Activated naive CD4-positive, alpha-beta T cell treated with anti-CD3 and anti-CD28 coated beads, Interleukin-2, amount 50 U/mL, for 72 hours (primary cell): ENCODE results near the gene NIPA2. TPM values are rescaled to one million over a fixed set of nuclear protein-coding genes. Genes with fewer than 3 reads are reported as not detected.

ENCODE experiments used
- ATAC-seq, 2 donors: fragments of 150-1000 bp; cut with Tn5 transposase; 2 replicates each; pipeline ENCODE4 v1.10.0; 2021; ENCODE audit warnings: mild to moderate bottlenecking in 2 of 2, moderate library complexity in 2 of 2
- DNase-seq, 2 donors: peaks; one replicate each; pipeline ENCODE4 v3.0.0; 2021 to 2022; ENCODE audit warnings: low spot score in 2 of 2
- H3K27ac Mint-ChIP-seq, 2 donors: one replicate each; pipeline ENCODE4 v1.8.0; 2022; ENCODE audit warnings: mild to moderate bottlenecking in 2 of 2, mixed read lengths in 2 of 2
- H3K36me3 Mint-ChIP-seq, 2 donors: one replicate each; pipeline ENCODE4 v1.8.0; 2022; ENCODE audit warnings: mixed read lengths in 2 of 2
- H3K9me3 Mint-ChIP-seq, 2 donors: one replicate each; pipeline ENCODE4 v1.8.0; 2022; ENCODE audit warnings: mixed read lengths in 2 of 2
- total RNA-seq, 2 donors: library from RNA; stranded (reverse); gene quantifications; one replicate each; pipeline ENCODE4 v1.2.3, GENCODE V29; 2022

Gene NIPA2
- total RNA-seq, 2 donors from 2014 or later, result 48.6 to 54.6 TPM

DNA sequence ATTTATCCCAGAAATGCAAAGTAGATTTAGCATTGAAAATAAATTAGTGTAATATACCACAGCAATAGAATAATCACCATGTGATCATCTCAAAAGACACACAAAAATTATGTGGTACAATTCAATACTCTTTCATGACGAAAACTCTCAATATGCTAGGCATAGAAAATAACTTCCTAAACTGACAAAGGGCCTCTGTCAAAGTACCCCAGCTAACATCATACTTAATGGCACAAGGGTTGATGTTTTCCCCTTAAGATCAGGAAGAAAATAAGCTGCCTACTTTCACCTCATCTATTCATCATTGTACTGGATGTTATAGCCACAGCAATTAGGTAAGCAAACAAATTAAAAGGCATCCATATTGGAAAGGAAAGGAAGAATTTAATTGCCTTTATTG is 22.7 kb upstream of the NIPA2 start:
- no peak overlapping the region for H3K27ac Mint-ChIP-seq
- no peak for DNase-seq
- no peaks in the 10 kb centered on the region for H3K9me3 Mint-ChIP-seq
- peaks cover 0 to 5% of the 10 kb centered on the region in 2 donors for H3K36me3 Mint-ChIP-seq
- ATAC-seq, result no peak

DNA sequence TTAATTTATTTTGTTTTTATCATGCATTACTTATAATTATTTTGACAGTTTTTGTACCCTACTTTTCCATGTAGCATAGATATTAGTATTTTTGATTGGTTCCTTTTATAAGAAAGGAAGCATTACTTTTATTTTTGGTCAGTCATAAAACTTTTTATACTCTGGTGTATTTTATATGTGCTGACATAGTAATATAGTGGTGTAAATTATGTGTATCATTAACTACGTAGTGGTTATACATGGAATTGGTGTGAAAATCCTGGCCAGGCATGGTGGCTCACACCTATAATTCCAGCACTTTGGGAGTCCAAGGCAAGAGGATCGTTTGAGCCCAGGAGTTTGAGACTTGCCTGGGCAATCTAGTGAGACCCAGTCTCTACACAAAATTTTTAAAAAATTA is 18.8 kb upstream of the NIPA2 start:
- H3K27ac Mint-ChIP-seq, result no peak overlapping the region
- no peaks in the 10 kb centered on the region for H3K9me3 Mint-ChIP-seq
- DNase-seq (no peak), ATAC-seq (no peak)
- peaks cover 0 to 6% of the 10 kb centered on the region in 2 donors for H3K36me3 Mint-ChIP-seq

DNA sequence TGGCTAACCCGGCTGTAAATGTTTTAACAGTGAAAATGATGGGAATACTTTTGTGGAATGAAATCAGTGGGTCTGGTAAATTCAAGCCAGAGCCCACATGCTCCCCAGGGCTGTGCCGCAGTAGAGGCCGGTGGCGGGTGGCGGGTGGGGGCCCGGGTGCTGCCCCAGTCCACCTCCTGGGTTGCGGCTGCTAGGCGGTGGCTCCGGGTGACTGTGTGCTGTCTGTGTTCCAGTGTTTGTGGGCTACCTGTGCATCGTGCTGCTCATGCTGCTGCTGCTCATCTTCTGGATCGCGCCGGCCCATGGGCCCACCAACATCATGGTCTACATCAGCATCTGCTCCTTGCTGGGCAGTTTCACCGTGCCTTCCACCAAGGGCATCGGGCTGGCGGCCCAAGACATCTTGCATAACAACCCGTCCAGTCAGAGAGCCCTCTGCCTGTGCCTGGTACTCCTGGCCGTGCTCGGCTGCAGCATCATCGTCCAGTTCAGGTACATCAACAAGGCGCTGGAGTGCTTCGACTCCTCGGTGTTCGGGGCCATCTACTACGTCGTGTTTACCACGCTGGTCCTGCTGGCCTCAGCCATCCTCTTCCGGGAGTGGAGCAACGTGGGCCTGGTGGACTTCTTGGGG is 14.9 kb upstream of the NIPA2 start:
- Mint-ChIP-seq H3K36me3 (peaks cover 0 to 6% of the 10 kb centered on the region in 2 donors), H3K9me3 (no peaks in the 10 kb centered on the region), H3K27ac (no peak overlapping the region)
- DNase-seq (no peak), ATAC-seq (no peak)

DNA sequence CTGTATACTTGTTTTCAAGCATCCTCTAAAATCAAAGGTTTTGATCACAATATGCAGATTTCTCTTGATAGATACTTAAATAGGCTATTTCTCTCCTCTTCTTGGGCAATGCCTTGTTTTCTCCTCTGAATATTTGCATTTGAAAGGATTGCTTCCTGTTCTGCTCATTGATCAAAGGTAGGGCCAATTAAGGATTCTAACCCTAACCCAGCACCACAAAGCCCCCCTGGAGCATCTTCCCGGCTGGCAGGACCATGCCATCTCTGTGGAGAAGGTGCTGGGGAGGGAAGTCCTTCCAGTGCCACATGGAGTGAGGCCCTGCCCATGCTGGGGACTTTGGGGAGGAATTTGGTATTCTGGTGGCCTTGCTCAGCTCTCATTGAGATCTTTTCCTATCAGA is 11.3 kb upstream of the NIPA2 start:
- Mint-ChIP-seq H3K9me3 (no peaks in the 10 kb centered on the region), H3K36me3 (peaks cover 0 to 6% of the 10 kb centered on the region in 2 donors), H3K27ac (no peak overlapping the region)
- no peak for ATAC-seq
- DNase-seq, result no peak

DNA sequence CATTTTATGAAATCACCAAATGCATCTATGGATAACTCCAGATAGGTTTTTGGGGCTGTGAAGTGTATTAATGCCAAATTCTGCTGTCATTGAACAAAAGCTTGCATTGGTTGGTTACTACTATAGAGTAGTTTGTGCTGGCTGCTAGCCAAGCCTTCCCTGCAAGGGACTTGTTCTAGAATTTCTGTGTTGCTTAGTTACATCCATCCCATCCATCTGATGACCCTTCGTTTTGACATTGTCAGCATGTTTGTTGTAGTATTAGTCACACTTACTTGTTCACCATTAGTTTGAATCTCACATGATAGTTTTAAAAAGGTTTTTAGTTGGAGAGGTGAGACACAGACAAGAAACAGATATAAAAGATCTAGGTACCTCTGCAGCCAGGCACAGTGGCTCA is 7.0 kb upstream of the NIPA2 start:
- H3K36me3 Mint-ChIP-seq, result no peaks in the 10 kb centered on the region
- DNase-seq (no peak), ATAC-seq (no peak)
- no peak overlapping the region for H3K27ac Mint-ChIP-seq
- H3K9me3 Mint-ChIP-seq, result peaks cover 0 to under 1% of the 10 kb centered on the region in 2 donors

DNA sequence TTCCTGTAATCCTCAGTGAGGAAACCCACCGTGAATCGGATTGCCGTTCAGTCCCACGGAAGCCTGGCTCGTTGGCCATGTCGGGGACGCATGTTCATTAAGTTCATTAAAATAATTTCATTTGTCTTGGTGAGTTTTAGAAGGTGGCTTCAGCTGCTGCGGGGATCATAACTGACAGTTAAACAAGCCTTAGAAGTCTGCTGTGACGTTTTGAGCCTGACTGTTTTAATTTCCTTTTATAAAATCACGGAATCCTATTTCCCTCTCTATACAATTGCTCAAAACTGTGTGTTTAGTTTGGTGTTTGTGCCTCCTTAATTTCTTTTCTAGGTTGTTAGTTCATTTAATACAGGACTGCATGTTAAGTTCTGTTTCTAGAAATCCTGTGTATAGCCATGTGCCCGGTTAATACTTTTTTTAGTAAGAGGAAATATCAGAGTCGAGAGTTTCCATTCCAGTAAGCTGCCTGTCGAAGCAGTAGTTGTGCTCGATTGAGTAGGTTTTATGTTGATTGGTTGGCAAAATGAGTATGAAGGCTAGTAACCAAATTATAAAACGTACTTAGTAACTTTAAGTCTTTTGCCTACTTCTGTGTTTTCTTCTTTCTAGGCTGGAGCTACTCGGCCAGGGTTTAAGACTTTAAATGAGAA is 705 bp downstream of the NIPA2 start:
- Mint-ChIP-seq H3K27ac (peak overlapping the region; percentile 96 to 97), H3K36me3 (peaks cover 6 to 19% of the 10 kb centered on the region in 2 donors), H3K9me3 (peaks cover 0 to 3% of the 10 kb centered on the region in 2 donors)
- ATAC-seq, result no peak
- no peak for DNase-seq

DNA sequence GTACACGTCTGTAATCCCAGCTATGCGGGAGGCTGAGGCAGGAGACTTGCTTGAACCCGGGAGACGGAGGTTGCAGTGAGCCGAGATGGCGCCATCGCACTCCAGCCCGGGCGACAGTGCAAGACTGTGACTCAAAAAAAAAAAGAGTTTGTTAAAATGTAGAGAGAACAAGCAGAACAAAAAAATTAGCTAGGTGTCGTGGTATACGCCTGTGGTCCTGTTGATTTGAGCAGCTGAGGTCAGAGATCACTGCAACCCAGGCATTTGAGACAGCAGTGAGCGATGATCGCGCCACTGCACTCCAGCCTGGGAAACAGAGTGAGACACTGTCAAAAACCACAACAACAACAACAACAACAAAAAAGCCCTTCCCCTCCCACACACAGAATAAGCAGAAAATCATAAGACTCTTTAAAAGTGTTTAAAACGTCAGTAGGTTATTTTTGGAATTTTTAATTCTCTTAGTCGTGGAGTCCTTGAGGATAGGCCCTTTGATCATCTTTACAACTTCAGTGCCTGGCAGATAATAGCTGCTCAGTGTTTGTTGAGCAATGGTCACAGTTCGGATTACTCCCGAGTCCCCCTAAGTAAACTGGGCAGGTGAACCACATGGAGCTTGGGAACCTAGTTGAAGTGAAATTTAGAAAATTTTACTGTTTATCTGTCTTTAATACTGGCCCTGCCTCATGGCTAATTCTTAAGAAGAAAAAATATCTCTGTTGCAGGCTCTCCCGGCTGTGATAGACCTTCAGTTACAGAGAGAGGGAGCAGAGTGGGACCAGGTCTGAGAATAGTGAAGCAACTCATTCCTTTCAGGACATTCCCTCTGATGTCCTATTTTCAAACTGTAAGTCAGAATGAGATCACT is 6.2 kb downstream of the NIPA2 start:
- ATAC-seq, result no peak
- DNase-seq, result no peak
- Mint-ChIP-seq H3K9me3 (no peaks in the 10 kb centered on the region), H3K36me3 (peaks cover 16 to 18% of the 10 kb centered on the region in 2 donors), H3K27ac (peak overlapping the region; percentile 53 to 84)

DNA sequence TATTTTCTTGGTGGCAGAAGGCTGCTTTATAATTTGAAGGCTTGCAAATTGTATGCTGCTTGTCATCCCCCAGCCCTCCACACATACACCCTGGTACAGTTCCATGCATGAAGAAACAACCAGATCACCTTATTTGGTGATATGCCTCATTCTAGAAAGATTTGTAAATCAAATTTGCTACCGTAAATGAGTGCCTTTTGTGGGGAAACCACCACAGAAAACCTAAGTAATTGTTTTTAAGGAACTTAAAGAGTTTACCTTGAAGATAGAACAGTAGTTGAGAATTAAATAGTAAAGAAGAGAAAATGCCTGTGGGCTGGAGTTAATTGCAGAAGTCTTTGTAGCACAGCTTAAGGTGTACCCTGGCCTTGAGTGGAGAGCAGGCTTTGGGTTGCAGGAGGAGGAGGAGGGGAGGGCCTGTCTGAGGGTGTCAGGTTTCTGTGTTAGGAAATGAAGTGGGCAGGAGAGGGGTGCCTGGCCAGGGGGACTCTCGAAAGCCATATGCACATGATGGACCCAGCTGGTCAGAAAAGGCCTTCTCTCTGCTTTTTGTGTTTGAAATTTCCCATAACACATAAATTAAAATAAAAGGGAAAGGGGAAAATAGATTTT is 6.9 kb downstream of the NIPA2 start:
- Mint-ChIP-seq H3K36me3 (peaks cover 11 to 16% of the 10 kb centered on the region in 2 donors), H3K9me3 (no peaks in the 10 kb centered on the region), H3K27ac (peak overlapping the region; percentile 52 to 53)
- no peak for ATAC-seq
- no peak for DNase-seq

DNA sequence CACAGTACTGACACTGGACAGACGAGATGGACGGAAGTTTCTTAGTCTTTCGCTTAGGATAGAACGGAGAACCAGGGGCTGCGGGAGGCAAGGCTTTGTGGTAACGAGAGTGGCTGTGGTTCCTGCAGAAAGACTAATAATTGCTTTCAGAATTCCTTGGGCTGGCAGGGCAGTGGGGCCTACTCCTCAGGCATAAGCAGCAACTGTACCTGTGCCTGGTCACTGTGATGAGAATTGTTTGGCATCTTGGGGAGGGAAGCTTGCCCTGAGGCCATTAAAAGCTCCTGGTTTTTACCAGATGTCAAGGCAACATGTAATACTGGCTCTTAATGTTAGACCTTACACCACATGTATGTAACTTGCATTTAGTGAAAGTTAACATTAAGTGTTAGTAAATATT is 7.6 kb downstream of the NIPA2 start:
- Mint-ChIP-seq H3K9me3 (no peaks in the 10 kb centered on the region), H3K36me3 (peaks cover 10 to 16% of the 10 kb centered on the region in 2 donors), H3K27ac (no peak overlapping the region)
- ATAC-seq (no peak), DNase-seq (no peak)

DNA sequence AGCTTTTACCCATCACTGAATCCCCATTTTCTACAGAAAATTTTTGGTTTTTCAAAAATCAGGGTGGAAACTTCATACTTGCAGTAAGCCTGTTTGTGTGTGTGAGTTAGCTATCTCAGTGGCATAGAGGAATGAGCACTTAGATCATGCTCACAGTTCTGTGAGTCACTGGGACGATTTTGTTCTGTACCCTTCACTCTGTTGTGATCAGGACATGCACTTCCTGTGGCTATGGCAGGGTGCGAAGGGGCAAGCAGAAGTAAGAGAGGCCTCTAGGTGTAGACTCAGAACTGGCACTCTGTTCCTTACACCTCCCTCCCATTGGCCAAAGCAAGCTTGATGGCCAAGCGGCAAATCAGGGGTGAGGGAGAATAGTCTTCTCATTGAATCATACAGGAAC is 11.6 kb downstream of the NIPA2 start:
- no peaks in the 10 kb centered on the region for H3K9me3 Mint-ChIP-seq
- ATAC-seq (peak; percentile 51 to 89), DNase-seq (no peak)
- peak overlapping the region; percentile 29 to 48 for H3K27ac Mint-ChIP-seq
- peaks cover 5 to 17% of the 10 kb centered on the region in 2 donors for H3K36me3 Mint-ChIP-seq

DNA sequence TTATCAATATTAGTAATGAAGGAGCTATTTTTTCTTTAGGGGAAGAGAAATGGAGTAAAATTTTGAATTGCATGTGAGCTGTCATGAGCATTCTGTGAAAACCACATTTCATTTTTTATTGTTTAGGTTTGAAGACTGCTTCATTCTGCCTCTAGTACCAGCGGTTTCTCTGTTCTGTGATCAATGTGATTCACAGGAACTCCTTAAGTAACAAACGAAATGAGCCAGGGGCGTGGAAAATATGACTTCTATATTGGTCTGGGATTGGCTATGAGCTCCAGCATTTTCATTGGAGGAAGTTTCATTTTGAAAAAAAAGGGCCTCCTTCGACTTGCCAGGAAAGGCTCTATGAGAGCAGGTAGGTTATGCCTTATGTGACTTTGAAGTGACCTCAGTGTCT is 13.0 kb downstream of the NIPA2 start:
- Mint-ChIP-seq H3K36me3 (peaks cover 5 to 17% of the 10 kb centered on the region in 2 donors), H3K27ac (no peak overlapping the region), H3K9me3 (no peaks in the 10 kb centered on the region)
- DNase-seq (no peak), ATAC-seq (peak in 1 of 2 donors; percentile 47)

DNA sequence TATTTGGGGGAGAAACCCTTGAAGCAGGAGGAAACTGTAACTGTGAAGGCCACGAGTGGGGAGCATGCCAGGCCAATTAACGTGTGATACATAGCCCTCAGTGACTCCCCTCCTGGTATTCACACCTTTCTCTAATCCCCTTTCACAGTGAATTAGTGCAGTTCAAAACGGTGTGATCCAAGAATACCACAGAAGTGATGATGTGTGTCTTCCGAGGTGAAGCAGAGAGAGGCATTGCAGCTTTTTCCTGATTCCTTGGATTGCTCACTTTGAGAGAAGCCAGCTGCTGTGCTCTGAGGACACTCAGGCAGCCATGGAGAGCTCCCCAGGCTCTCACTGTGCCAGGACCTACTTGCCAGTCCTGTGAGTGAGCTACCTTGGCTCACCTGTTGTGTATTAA is 17.3 kb downstream of the NIPA2 start:
- no peak for ATAC-seq
- no peaks in the 10 kb centered on the region for H3K9me3 Mint-ChIP-seq
- peak overlapping the region; percentile 4 to 6 for H3K27ac Mint-ChIP-seq
- peaks cover 5 to 22% of the 10 kb centered on the region in 2 donors for H3K36me3 Mint-ChIP-seq
- DNase-seq, result no peak

DNA sequence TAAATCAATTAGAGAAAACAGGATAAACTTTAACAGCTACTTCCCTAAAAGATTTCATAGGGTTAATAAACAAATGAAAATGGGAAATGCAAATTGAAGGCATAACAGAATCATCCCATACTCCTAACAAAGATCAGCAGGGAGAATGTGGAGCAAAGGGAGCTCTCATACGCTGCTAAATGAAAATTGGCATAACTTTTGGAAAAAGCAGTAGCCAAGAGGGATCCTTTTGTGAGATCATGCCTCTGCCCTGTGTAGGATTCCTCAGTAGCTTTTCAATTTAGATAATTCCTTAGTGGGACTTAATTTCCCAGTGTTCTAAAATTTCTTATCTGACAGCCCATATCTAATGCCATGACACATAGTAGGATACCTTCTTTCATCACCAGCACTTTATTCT is 18.2 kb downstream of the NIPA2 start:
- no peak for DNase-seq
- Mint-ChIP-seq H3K27ac (no peak overlapping the region), H3K36me3 (peaks cover 3 to 29% of the 10 kb centered on the region in 2 donors), H3K9me3 (no peaks in the 10 kb centered on the region)
- no peak for ATAC-seq

DNA sequence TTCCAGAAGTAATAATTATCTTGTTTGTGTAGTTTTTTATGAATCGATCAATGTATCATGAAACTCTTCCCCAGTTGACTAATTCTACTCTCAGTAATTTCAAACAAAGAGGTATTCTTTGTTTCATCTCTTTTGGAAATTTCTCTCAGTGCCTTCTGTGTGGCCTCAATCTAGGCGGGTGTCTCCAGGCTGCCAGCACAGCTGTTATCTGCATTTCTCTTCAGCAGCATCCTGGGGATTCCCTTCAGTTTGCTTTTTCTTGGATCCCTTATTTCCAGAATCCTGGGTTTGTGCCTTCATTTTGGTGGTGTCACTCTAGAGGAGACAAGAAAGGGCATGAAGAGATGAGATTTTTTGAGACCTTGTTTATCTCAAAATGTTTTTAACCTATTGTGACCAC is 22.7 kb downstream of the NIPA2 start:
- H3K27ac Mint-ChIP-seq, result no peak overlapping the region
- DNase-seq (no peak), ATAC-seq (no peak)
- no peaks in the 10 kb centered on the region for H3K9me3 Mint-ChIP-seq
- peaks cover 7 to 48% of the 10 kb centered on the region in 2 donors for H3K36me3 Mint-ChIP-seq

DNA sequence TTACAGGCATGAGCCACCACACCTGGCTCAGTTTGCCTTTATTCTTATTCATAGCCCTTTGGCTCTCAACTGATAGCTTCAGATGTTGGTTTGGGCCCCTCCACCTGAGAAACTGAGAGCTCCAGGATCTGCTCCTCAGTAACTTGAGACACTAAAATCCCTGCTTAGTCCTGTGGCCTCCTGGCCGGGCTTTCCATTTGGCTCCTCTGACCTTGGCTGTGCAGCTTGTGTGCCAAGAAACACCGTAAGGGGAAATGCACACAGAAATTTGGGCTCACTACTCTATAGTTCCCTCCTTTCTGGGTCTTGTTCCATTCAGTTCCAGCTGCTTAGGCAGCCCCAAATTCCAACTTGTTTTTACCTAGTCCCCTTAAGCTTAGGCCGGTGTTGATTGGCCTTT is 24.9 kb downstream of the NIPA2 start:
- no peaks in the 10 kb centered on the region for H3K9me3 Mint-ChIP-seq
- H3K36me3 Mint-ChIP-seq, result peaks cover 7 to 49% of the 10 kb centered on the region in 2 donors
- H3K27ac Mint-ChIP-seq, result peak overlapping the region; percentile 61 to 68
- DNase-seq, result no peak
- no peak for ATAC-seq

DNA sequence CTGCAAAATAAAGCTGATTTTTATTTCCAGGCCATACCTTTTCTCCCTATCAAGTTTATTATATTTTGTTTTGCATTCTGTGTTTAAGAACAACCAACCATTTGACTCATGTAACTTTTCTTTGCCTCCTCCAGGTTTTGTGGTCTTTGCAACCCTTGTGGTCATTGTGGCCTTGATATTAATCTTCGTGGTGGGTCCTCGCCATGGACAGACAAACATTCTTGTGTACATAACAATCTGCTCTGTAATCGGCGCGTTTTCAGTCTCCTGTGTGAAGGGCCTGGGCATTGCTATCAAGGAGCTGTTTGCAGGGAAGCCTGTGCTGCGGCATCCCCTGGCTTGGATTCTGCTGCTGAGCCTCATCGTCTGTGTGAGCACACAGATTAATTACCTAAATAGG is 27.6 kb downstream of the NIPA2 start:
- DNase-seq (no peak), ATAC-seq (no peak)
- Mint-ChIP-seq H3K27ac (peak overlapping the region in 1 of 2 donors; percentile 12), H3K9me3 (no peaks in the 10 kb centered on the region), H3K36me3 (peaks cover 10 to 50% of the 10 kb centered on the region in 2 donors)

DNA sequence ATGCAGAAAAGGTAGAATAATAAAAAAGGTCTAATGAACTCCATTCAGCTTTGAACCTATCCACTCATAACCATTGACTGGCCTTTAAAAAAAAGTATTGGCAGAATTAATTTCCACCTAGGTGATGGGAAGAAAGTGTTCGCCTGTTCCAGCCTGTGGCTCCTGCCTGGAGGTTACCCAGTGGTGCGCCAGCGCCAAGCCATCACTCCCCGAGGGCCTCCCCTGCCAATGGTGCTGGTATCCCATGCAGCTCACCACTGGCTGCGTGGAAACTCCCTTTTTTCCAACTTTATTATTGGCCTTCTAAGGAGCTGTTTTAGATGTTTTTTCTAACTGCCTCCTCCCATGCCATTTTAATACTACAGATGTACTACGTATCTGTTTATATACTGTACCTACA is 29.4 kb downstream of the NIPA2 start:
- no peak for DNase-seq
- Mint-ChIP-seq H3K27ac (peak overlapping the region in 1 of 2 donors; percentile 69), H3K9me3 (no peaks in the 10 kb centered on the region), H3K36me3 (peaks cover 10 to 35% of the 10 kb centered on the region in 2 donors)
- ATAC-seq, result no peak
